Bone marrow (tissue), 2 donors: ENCODE results near the gene LIF.
"Not testable (repeated sequence)": the region's sequence is repeated elsewhere in the genome, so short reads cannot be mapped to it uniquely, and the experiment has no call there.

Source experiments
- DNase-seq, 2 donors: peaks; one replicate each; lab custom pipeline; 2025; lab: John Stamatoyannopoulos, UW

The LIF gene

GRCh38 chr22:30205281-30206115 lies 41.1 kb downstream of the LIF start:
- no peak for DNase-seq

GRCh38 chr22:30204742-30205111 lies 41.8 kb downstream of the LIF start:
- DNase-seq: no peak

- no peak for DNase-seq
Measured at GRCh38 chr22:30204015-30204741, 42.4 kb downstream of the LIF start.

- no peak for DNase-seq
Measured at GRCh38 chr22:30202531-30203006, 44.0 kb downstream of the LIF start.

GRCh38 chr22:30201945-30202344 lies 44.6 kb downstream of the LIF start:
- DNase-seq: no peak

GRCh38 chr22:30200905-30201304 lies 45.7 kb downstream of the LIF start:
- DNase-seq: not testable (repeated sequence)

DNA sequence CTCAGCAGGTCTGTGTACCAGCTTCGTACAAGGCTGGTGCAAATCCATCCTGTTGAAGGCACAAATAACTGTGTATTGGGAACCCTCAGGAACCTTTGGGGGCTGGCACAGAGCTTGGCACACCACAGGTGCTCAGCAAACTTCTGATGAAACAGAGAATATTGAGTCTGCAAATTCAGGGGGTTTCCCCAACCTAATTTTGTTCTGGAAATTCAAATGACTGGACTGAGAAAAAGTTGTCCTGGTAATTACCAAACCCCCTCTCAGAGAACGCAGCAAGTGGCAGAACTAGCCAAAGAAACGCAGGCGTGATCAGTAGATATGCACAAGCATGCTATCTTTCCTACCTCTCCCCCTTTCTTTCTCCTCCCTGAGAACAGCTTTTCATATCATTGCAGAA lies 47.6 kb downstream of the LIF start:
- no peak for DNase-seq

DNA sequence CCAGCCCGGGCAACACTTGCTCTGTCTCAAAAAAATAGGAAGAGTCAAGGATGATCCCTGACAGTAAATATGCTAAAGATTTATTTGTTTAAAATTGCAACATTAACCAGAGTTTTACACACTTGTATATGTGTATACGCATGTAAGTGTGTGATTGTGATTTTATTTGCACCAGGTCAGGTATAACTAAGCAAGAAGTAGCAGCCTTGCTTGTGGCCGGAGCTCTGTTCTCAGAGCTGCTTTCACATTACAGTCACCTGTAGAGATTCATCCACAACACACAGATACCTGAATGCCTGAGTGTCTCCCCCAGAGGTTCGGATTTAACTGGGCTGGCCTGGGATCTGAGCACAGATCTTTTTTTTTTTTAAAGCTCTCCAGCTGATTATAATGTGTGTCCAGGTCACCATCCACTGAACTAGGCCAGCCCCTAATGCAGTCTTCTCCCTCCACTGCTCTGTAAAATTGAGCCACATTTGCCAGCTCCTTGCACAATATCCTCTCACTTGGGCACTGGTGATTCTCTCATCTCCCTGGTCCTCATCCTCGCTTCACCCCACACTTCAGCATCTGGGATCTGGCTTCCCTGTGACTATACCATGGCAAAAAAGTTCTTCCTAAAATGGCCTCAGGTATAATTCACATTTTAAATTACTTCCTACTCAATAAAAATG lies 48.3 kb downstream of the LIF start:
- no peak for DNase-seq

DNA sequence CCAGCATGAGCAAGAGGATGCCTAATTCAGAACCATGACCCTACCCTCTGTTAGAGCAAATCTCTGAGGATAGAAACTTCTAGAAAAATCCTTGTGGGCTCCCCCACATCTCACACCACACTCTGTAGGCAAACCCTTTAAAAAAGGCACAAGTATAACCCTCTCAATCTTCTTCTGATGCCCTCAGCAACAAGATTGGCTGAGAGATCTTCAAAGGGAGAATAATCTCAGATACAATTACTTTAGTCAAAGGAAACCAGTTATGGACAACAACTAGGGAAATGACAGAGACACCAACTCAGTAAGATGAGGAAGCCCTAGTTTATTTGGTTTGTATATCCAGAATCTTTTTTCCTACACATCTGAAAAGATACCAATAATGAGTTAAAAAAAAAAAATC lies 49.2 kb downstream of the LIF start:
- DNase-seq: no peak

- peak in 1 of 2 donors; percentile 41 for DNase-seq
Measured at GRCh38 chr22:30196880-30197336, 49.7 kb downstream of the LIF start.

DNA sequence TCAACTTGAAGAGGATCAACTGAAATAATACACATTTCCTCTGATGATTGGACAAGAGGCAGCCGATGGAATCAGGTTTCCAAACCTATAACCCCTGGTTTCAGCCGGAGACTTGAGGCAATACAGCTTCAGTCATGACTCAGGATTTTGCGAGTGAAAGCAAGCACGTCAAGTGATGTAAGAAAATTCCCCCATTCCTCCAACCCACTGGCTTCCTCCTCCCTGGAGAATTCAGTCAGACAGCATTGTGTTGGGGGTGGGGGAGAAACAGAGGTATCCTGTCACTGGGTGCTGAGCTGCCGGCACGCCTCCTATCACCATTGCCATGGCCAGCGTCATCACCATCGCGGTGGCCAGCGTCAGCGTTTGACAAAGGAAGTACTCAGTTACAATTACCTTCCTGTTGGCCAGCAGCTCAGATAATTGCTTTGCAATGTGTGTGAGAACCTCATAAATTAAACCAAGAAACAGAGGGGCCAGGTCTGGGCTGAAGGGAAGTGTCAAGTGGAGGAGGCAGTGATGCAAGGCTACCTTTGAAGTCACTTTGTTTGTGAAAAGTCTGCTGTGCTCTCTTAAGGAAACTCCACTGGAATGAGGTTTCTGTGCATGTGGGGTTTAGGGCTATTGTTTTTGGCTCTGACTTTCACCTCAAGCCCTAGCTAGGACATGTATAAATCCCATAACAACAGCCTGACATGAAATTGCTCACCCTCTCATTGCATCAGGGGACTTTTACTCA lies 50.2 kb downstream of the LIF start:
- DNase-seq: peak; percentile 43 to 54

GRCh38 chr22:30195245-30196140 lies 51.1 kb downstream of the LIF start:
- no peak for DNase-seq

GRCh38 chr22:30193031-30193775 lies 53.4 kb downstream of the LIF start:
- DNase-seq: no peak

DNA sequence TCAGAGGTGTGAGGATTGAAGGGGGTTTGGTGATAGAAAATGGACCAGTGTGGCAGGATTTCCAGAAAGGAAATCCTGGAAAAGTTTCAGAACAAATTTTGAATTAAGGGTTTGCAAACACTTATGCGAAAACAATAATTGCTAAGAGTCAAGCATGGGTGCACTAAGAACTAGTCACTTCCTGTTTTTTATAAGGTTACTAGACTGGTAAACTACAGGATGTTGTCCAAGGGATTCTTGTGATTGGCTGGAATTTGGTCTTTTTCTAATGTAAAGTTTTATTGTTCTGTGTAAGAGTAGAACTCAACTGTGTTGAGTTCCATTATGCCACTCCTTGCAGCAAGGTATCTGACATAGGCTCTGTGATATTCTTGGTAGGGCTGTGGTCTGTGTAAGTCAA lies 54.1 kb downstream of the LIF start:
- DNase-seq: peak in 1 of 2 donors; percentile 26

DNA sequence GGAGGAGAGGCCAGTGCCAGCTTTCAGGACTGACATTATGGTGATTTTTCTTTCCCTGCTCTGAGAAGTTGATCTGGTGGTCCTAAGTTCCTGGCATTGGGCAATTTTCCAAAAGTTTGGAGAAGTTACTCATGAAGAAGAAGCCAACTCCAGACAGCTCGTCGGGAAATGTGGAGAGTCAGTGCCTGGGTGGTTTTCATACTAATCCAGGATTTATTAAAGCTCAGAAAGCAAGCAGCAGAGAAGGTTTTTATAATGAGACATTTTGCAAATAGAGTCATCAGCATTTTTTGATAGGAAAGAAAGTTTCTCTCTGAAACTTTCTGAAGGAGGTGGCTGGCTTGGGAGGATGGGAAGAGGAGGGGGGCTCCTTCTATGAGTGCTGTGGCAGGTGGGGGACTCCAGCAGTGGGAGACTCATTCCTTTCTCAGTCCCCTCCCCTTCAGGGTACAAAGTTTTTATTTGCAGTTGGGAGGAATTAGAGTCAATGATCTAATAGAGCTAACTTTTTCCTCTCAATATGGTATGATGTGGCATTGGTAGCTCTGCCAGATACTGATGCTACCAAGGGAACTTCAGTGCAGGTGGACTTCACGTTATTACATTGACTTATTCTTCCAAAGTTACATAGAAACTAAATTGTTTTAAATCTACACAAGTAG lies 55.4 kb downstream of the LIF start:
- no peak for DNase-seq

DNA sequence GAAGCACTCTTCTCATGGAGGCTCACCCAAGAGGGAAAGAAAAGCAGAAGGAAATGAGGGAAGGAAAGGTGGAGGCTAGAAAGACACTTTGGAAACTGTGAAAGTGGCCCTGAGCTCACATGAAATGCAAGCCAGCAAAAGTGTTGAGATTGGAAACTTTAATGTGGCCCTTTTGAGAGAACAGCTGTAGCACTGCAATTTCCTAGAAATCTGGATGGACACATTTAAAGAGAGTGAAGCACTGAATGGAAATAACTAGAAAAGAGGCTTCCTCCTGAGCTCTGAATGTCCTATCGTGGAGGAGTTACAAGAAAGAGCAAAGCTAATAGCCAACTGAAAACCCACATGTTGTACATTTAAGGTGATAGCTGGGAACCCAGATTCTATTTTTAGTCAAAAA lies 56.0 kb downstream of the LIF start:
- DNase-seq: no peak
